Trophoblast cell (in vitro differentiated cells and primary cell): ENCODE results near the gene ZNF22.
A peak's percentile ranks its signal among the peaks of the same experiment; 100 is the strongest.

Experiments used
- DNase-seq, 2 donors: peaks; one replicate each; pipeline ENCODE4 v3.0.0-alpha.2; 2016
- H2AFZ ChIP-seq: 2 replicates; pipeline ENCODE4 v1.6.1; 2013; ENCODE audit warnings: low read length, moderate library complexity, mild to moderate bottlenecking; ENCODE audit not compliant: insufficient read depth, poor library complexity
- H2AK5ac ChIP-seq: 2 replicates; pipeline ENCODE4 v1.6.1; 2013; ENCODE audit warnings: mild to moderate bottlenecking, low read length
- H2BK120ac ChIP-seq: 2 replicates; pipeline ENCODE4 v1.6.1; 2013; ENCODE audit warnings: low read length, mild to moderate bottlenecking, moderate library complexity; ENCODE audit not compliant: insufficient read depth, poor library complexity
- H2BK12ac ChIP-seq: 2 replicates; pipeline ENCODE4 v1.6.1; 2013; ENCODE audit warnings: mild to moderate bottlenecking, low read length, moderate library complexity
- H2BK5ac ChIP-seq: 2 replicates; pipeline ENCODE4 v1.6.1; 2013; ENCODE audit warnings: low read length, low read depth, moderate library complexity, mild to moderate bottlenecking; ENCODE audit not compliant: poor library complexity
- H3K14ac ChIP-seq: 2 replicates; pipeline ENCODE4 v1.6.1; 2013; ENCODE audit warnings: mild to moderate bottlenecking, low read length
- H3K18ac ChIP-seq: 2 replicates; pipeline ENCODE4 v1.6.1; 2013; ENCODE audit warnings: mild to moderate bottlenecking, low read length
- H3K23ac ChIP-seq: 2 replicates; pipeline ENCODE4 v1.6.1; 2013; ENCODE audit warnings: low read length
- H3K27ac ChIP-seq: 2 replicates; pipeline ENCODE4 v1.5.1; 2013; ENCODE audit warnings: low read depth, mild to moderate bottlenecking, inconsistent platforms, low read length, moderate library complexity
- H3K27me3 ChIP-seq: 2 replicates; pipeline ENCODE4 v1.6.1; 2013; ENCODE audit warnings: inconsistent platforms, mild to moderate bottlenecking, low read length, moderate library complexity; ENCODE audit not compliant: insufficient read depth
- H3K36me3 ChIP-seq, 2 experiments: 1 replicate in 1 of 2; 2 replicates in 1 of 2; pipeline ENCODE4 v1.6.1; 2013; ENCODE audit warnings: low read length in 2 of 2, mild to moderate bottlenecking in 2 of 2, moderate library complexity in 1 of 2; ENCODE audit not compliant: insufficient read depth in 2 of 2, control insufficient read depth in 1 of 2
- H3K4ac ChIP-seq: 2 replicates; pipeline ENCODE4 v1.6.1; 2013; ENCODE audit warnings: low read depth, mild to moderate bottlenecking, low read length, moderate library complexity
- H3K4me1 ChIP-seq, 2 experiments: 1 replicate in 1 of 2; 2 replicates in 1 of 2; pipeline ENCODE4 v1.6.1; 2013; ENCODE audit warnings: low read length in 2 of 2, mild to moderate bottlenecking in 2 of 2, moderate library complexity in 1 of 2; ENCODE audit not compliant: insufficient read depth in 2 of 2, control insufficient read depth in 1 of 2
- H3K4me2 ChIP-seq: 2 replicates; pipeline ENCODE4 v1.6.1; 2013; ENCODE audit warnings: inconsistent platforms, mild to moderate bottlenecking, low read length, moderate library complexity
- H3K4me3 ChIP-seq: 2 replicates; pipeline ENCODE4 v1.5.1; 2013; ENCODE audit warnings: mild to moderate bottlenecking, low read depth, low read length, inconsistent platforms
- H3K79me1 ChIP-seq: one replicate; pipeline ENCODE4 v1.6.1; 2013; ENCODE audit warnings: low read length
- H3K79me2 ChIP-seq: 2 replicates; pipeline ENCODE4 v1.6.1; 2013; ENCODE audit warnings: low read length, mild to moderate bottlenecking; ENCODE audit not compliant: control insufficient read depth, insufficient read depth, poor library complexity
- H3K9ac ChIP-seq: 2 replicates; pipeline ENCODE4 v1.6.1; 2013; ENCODE audit warnings: mild to moderate bottlenecking, low read length
- H3K9me3 ChIP-seq: 2 replicates; pipeline ENCODE4 v1.6.1; 2013; ENCODE audit warnings: low read depth, mild to moderate bottlenecking, control low read depth, inconsistent platforms, low read length; ENCODE audit not compliant: insufficient read depth
- H4K12ac ChIP-seq: 2 replicates; pipeline ENCODE4 v1.6.1; 2013; ENCODE audit warnings: low read depth, mild to moderate bottlenecking, low read length, moderate library complexity
- H4K8ac ChIP-seq: 2 replicates; pipeline ENCODE4 v1.6.1; 2013; ENCODE audit warnings: low read depth, mild to moderate bottlenecking, low read length, moderate library complexity
- H4K91ac ChIP-seq: one replicate; pipeline ENCODE4 v1.6.1; 2013; ENCODE audit warnings: low read depth, mild to moderate bottlenecking, low read length, moderate library complexity
- WGBS: extraction: QIAGEN DNeasy Blood & Tissue Kit; methylation state at CpG from one replicate; pipeline ENCODE4 v1.1.7; 2013; ENCODE audit warnings: missing lambda C conversion rate; ENCODE audit not compliant: insufficient read length, insufficient coverage; ENCODE audit errors: extremely low coverage; 5-methylcytosine and 5-hydroxymethylcytosine counted together

The ZNF22 gene

GRCh38 chr10:44992732-44993225 lies 7.9 kb upstream of the ZNF22 start:
- Histone ChIP-seq H3K79me2 (peaks cover 4% of the 10 kb centered on the region), H2BK120ac (peak overlapping the region; percentile 74), H3K79me1 (peaks cover 40% of the 10 kb centered on the region), H3K14ac (peak overlapping the region; percentile 11), H4K12ac (no peak overlapping the region), H3K27me3 (no peaks in the 10 kb centered on the region), H2BK5ac (peak overlapping the region; percentile 5), H3K9ac (no peak overlapping the region), H3K9me3 (no peaks in the 10 kb centered on the region), H3K18ac (no peak overlapping the region), H4K91ac (peak overlapping the region; percentile 54), H2AK5ac (peak overlapping the region; percentile 21), H2BK12ac (peak overlapping the region; percentile 47), H4K8ac (no peak overlapping the region), H3K27ac (peak overlapping the region; percentile 67), H3K4me1 (peaks cover 23 to 27% of the 10 kb centered on the region in 2 experiments), H3K23ac (no peak overlapping the region), H3K4me3 (no peak overlapping the region), H3K4ac (no peak overlapping the region), H2AFZ (peak overlapping the region; percentile 27), H3K36me3 (peaks cover 5 to 17% of the 10 kb centered on the region in 2 experiments), H3K4me2 (no peak overlapping the region)
- no CpG with 5 or more reads among the region's 8 CpGs for WGBS
- no peak for DNase-seq

GRCh38 chr10:44993226-44993921 lies 7.3 kb upstream of the ZNF22 start:
- no peak overlapping the region for H3K23ac ChIP-seq
- H4K12ac ChIP-seq, result no peak overlapping the region
- peak overlapping the region; percentile 13 for H2AK5ac ChIP-seq
- H4K91ac ChIP-seq, result peak overlapping the region; percentile 54
- peak overlapping the region; percentile 27 for H2AFZ ChIP-seq
- peaks cover 5 to 17% of the 10 kb centered on the region in 2 experiments for H3K36me3 ChIP-seq
- H2BK120ac ChIP-seq, result peak overlapping the region; percentile 74
- WGBS, result no CpG with 5 or more reads among the region's 14 CpGs
- peak overlapping the region; percentile 5 for H3K14ac ChIP-seq
- H3K27me3 ChIP-seq, result no peaks in the 10 kb centered on the region
- H3K4me2 ChIP-seq, result peak overlapping the region; percentile 6
- H3K79me1 ChIP-seq, result peaks cover 41% of the 10 kb centered on the region
- no peak overlapping the region for H3K4ac ChIP-seq
- H2BK5ac ChIP-seq, result peak overlapping the region; percentile 5
- no peaks in the 10 kb centered on the region for H3K9me3 ChIP-seq
- DNase-seq, result peak; percentile 54 to 57
- no peak overlapping the region for H3K9ac ChIP-seq
- peak overlapping the region; percentile 12 for H3K18ac ChIP-seq
- H3K27ac ChIP-seq, result peak overlapping the region; percentile 67
- peak overlapping the region; percentile 47 for H2BK12ac ChIP-seq
- peaks cover 23 to 27% of the 10 kb centered on the region in 2 experiments for H3K4me1 ChIP-seq
- H3K79me2 ChIP-seq, result peaks cover 4% of the 10 kb centered on the region
- peak overlapping the region; percentile 34 for H4K8ac ChIP-seq
- H3K4me3 ChIP-seq, result no peak overlapping the region

- Histone ChIP-seq H3K79me2 (peaks cover 4% of the 10 kb centered on the region), H3K9me3 (no peaks in the 10 kb centered on the region), H2BK12ac (peak overlapping the region; percentile 7), H3K79me1 (peaks cover 42% of the 10 kb centered on the region), H3K4me2 (peak overlapping the region; percentile 32), H3K9ac (no peak overlapping the region), H3K23ac (no peak overlapping the region), H3K14ac (peak overlapping the region; percentile 64), H2AFZ (peak overlapping the region; percentile 23), H2AK5ac (peak overlapping the region; percentile 34), H4K8ac (peak overlapping the region; percentile 44), H3K4me3 (no peak overlapping the region), H3K27me3 (no peaks in the 10 kb centered on the region), H3K4me1 (peaks cover 23 to 27% of the 10 kb centered on the region in 2 experiments), H3K18ac (peak overlapping the region; percentile 43), H3K4ac (no peak overlapping the region), H2BK120ac (peak overlapping the region; percentile 92), H3K36me3 (peaks cover 3 to 14% of the 10 kb centered on the region in 2 experiments), H3K27ac (peak overlapping the region; percentile 70), H4K12ac (no peak overlapping the region), H2BK5ac (peak overlapping the region; percentile 86), H4K91ac (peak overlapping the region; percentile 94)
- DNase-seq, result peak in 1 of 2 donors; percentile 83
- no CpG with 5 or more reads among the region's 11 CpGs for WGBS
Measured at GRCh38 chr10:44993922-44994751, 6.6 kb upstream of the ZNF22 start.

- Histone ChIP-seq H2BK12ac (peak overlapping the region; percentile 76), H2AFZ (peak overlapping the region; percentile 68), H3K4ac (peak overlapping the region; percentile 49), H4K91ac (peak overlapping the region; percentile 94), H2BK5ac (peak overlapping the region; percentile 86), H3K36me3 (peaks cover 2 to 12% of the 10 kb centered on the region in 2 experiments), H2BK120ac (peak overlapping the region; percentile 92), H3K14ac (peak overlapping the region; percentile 77), H3K18ac (peak overlapping the region; percentile 87), H3K23ac (no peak overlapping the region), H4K12ac (peak overlapping the region; percentile 14), H3K9ac (no peak overlapping the region), H3K4me3 (no peak overlapping the region), H3K79me1 (peaks cover 42% of the 10 kb centered on the region), H3K4me1 (peaks cover 23 to 27% of the 10 kb centered on the region in 2 experiments), H3K27ac (peak overlapping the region; percentile 70), H2AK5ac (peak overlapping the region; percentile 95), H3K9me3 (no peaks in the 10 kb centered on the region), H4K8ac (peak overlapping the region; percentile 64), H3K27me3 (no peaks in the 10 kb centered on the region), H3K79me2 (peaks cover 4% of the 10 kb centered on the region), H3K4me2 (no peak overlapping the region)
- WGBS, result no CpG with 5 or more reads among the region's 9 CpGs
- peak in 1 of 2 donors; percentile 14 for DNase-seq
Measured at GRCh38 chr10:44994752-44995530, 5.8 kb upstream of the ZNF22 start.
